GM12801 (cell line): ENCODE measurements around the gene TAF3.

Experiments used
- CTCF ChIP-seq: IDR thresholded peaks from one replicate; pipeline ENCODE4 v1.5.1; 2011; ENCODE audit warnings: control low read depth; ENCODE audit not compliant: insufficient read length; ENCODE audit errors: extremely low read depth

TAF3 gene

GRCh38 chr10:7945469-7946187, 127.3 kb downstream of the TAF3 start:
- no peak for TF ChIP-seq CTCF

- TF ChIP-seq CTCF = no peak
Observed at GRCh38 chr10:7948371-7949000, 130.2 kb downstream of the TAF3 start.

GRCh38 chr10:7950981-7951847, 132.9 kb downstream of the TAF3 start:
- no peak for TF ChIP-seq CTCF

GRCh38 chr10:7952266-7952665, 134.0 kb downstream of the TAF3 start:
- TF ChIP-seq CTCF = no peak

- no peak for TF ChIP-seq CTCF
Observed at GRCh38 chr10:7953447-7953846, 135.1 kb downstream of the TAF3 start.

- no peak for TF ChIP-seq CTCF
Observed at GRCh38 chr10:7955446-7955845, 137.1 kb downstream of the TAF3 start.

- TF ChIP-seq CTCF = no peak
Observed at GRCh38 chr10:7956508-7956907, 138.2 kb downstream of the TAF3 start.
